Karpas-422 (cell line): ENCODE results near the gene RABGAP1L. TPM values are rescaled to one million over a fixed set of nuclear protein-coding genes. Genes with fewer than 3 reads are reported as not detected.
"Not testable (repeated sequence)": the region's sequence is repeated elsewhere in the genome, so short reads cannot be mapped to it uniquely, and the experiment has no call there.

Experiments used
- DNase-seq: peaks from one replicate; pipeline ENCODE4 v3.0.0-alpha.2; 2015
- H2AFZ ChIP-seq: fragments of 200-600 bp; sonication (generic); 2 replicates; pipeline ENCODE4 v1.6.1; 2014; ENCODE audit warnings: antibody characterized with exemption, low read length, mixed read lengths
- H3K27ac ChIP-seq: fragments of 200-600 bp; sonication (generic); 2 replicates; pipeline ENCODE4 v1.5.1; 2014; ENCODE audit warnings: mild to moderate bottlenecking, low read length, moderate library complexity
- H3K27me3 ChIP-seq: fragments of 200-600 bp; sonication (generic); 2 replicates; pipeline ENCODE4 v1.6.1; 2014; ENCODE audit warnings: low read length, mixed read lengths
- H3K36me3 ChIP-seq: fragments of 200-600 bp; sonication (generic); 2 replicates; pipeline ENCODE4 v1.6.1; 2014; ENCODE audit warnings: low read length, mixed read lengths; ENCODE audit not compliant: insufficient read depth
- H3K4me1 ChIP-seq: fragments of 200-600 bp; sonication (generic); 2 replicates; pipeline ENCODE4 v1.6.1; 2014; ENCODE audit warnings: mild to moderate bottlenecking, low read length, mixed read lengths
- H3K4me2 ChIP-seq: fragments of 200-600 bp; sonication (generic); 2 replicates; pipeline ENCODE4 v1.6.1; 2014; ENCODE audit warnings: low read length, low read depth, mild to moderate bottlenecking; ENCODE audit not compliant: poor library complexity, severe bottlenecking
- H3K4me3 ChIP-seq: fragments of 200-600 bp; sonication (generic); 2 replicates; pipeline ENCODE4 v1.5.1; 2014; ENCODE audit warnings: mild to moderate bottlenecking, antibody characterized with exemption, low read length, mixed read lengths
- H3K79me2 ChIP-seq: fragments of 200-600 bp; sonication (generic); 2 replicates; pipeline ENCODE4 v1.6.1; 2014; ENCODE audit warnings: mild to moderate bottlenecking, low read length, mixed read lengths
- H3K9ac ChIP-seq: fragments of 200-600 bp; sonication (generic); 2 replicates; pipeline ENCODE4 v1.6.0; 2014; ENCODE audit warnings: low read length
- H3K9me2 ChIP-seq: fragments of 200-600 bp; sonication (generic), shearing (Covaris generic); replicated peaks from 2 replicates; pipeline ENCODE4 v1.6.0; 2014; ENCODE audit warnings: mild to moderate bottlenecking, low read length, moderate library complexity; ENCODE audit not compliant: insufficient read depth
- H3K9me3 ChIP-seq: fragments of 300-700, 200-600 bp; sonication (generic); 2 replicates; pipeline ENCODE4 v1.6.1; 2014; ENCODE audit warnings: low read length, mixed read lengths
- H4K20me1 ChIP-seq: fragments of 200-600 bp; sonication (generic); 2 replicates; pipeline ENCODE4 v1.6.1; 2014; ENCODE audit warnings: mild to moderate bottlenecking, antibody characterized with exemption, low read length, low read depth; ENCODE audit not compliant: insufficient read depth
- total RNA-seq: library from RNA; depleted of rRNA; stranded (reverse); fragments of >200 nt; shearing (Covaris generic); gene quantifications from 2 replicates; pipeline ENCODE4 v1.2.3, GENCODE V29; 2014; ENCODE audit warnings: low replicate concordance

Gene RABGAP1L
- total RNA-seq, 1 experiment from 2014 or later: 28.9 TPM

GRCh38 chr1:174169342-174169741 is 10.0 kb downstream of the RABGAP1L start:
- Histone ChIP-seq H3K9me3 (no peaks in the 10 kb centered on the region), H3K27ac (no peak overlapping the region), H3K4me1 (peaks cover 22% of the 10 kb centered on the region), H3K9me2 (no peaks in the 10 kb centered on the region), H3K36me3 (no peaks in the 10 kb centered on the region), H3K79me2 (no peaks in the 10 kb centered on the region), H3K27me3 (no peaks in the 10 kb centered on the region), H3K4me3 (no peak overlapping the region), H2AFZ (no peak overlapping the region), H4K20me1 (peaks cover 12% of the 10 kb centered on the region; the same call in 1 of the 2 replicates), H3K4me2 (no peak overlapping the region), H3K9ac (no peak overlapping the region)
- no peak for DNase-seq

DNA sequence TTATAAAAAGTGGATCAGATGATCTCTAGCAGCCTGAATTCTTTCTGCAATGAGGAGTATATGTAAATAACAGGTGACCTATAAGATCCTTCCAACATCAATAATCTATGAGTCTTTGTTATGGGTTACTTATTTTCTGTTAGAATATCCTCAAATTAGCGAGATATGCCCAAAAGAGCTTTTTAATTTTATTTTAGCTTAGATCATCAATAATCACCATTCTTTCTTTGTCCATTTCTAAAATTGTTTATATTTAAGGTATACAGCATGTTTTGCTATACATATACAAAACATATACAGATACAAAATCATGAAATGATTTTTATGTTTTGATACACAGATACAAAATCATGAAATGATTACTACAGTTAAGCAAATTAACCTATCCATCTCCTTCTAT is 11.8 kb downstream of the RABGAP1L start:
- no peaks in the 10 kb centered on the region for H3K27me3 ChIP-seq

GRCh38 chr1:174174461-174175329 is 15.4 kb downstream of the RABGAP1L start:
- H3K9me3 ChIP-seq: no peaks in the 10 kb centered on the region
- no peak overlapping the region for H3K27ac ChIP-seq
- H3K4me1 ChIP-seq: no peaks in the 10 kb centered on the region
- H3K36me3 ChIP-seq: no peaks in the 10 kb centered on the region
- no peaks in the 10 kb centered on the region for H3K79me2 ChIP-seq
- DNase-seq: no peak
- H3K4me2 ChIP-seq: no peak overlapping the region
- no peaks in the 10 kb centered on the region for H3K27me3 ChIP-seq
- H4K20me1 ChIP-seq: peaks cover 5% of the 10 kb centered on the region; the same call in 1 of the 2 replicates
- H3K9me2 ChIP-seq: no peaks in the 10 kb centered on the region
- H2AFZ ChIP-seq: no peak overlapping the region
- no peak overlapping the region for H3K9ac ChIP-seq
- no peak overlapping the region for H3K4me3 ChIP-seq

More for the DNA sequence above, 11.8 kb downstream of the RABGAP1L start:
- Histone ChIP-seq H3K9ac (no peak overlapping the region), H3K4me1 (peaks cover 22% of the 10 kb centered on the region), H3K27ac (no peak overlapping the region), H4K20me1 (peaks cover 10% of the 10 kb centered on the region; the same call in 1 of the 2 replicates), H3K4me2 (no peak overlapping the region), H3K36me3 (no peaks in the 10 kb centered on the region), H3K79me2 (no peaks in the 10 kb centered on the region), H2AFZ (no peak overlapping the region), H3K9me3 (no peaks in the 10 kb centered on the region), H3K9me2 (no peaks in the 10 kb centered on the region), H3K4me3 (no peak overlapping the region)
- no peak for DNase-seq

- H3K4me3 ChIP-seq, H3K79me2 ChIP-seq, H3K9me2 ChIP-seq, H3K36me3 ChIP-seq, H3K27me3 ChIP-seq, H3K9me3 ChIP-seq, H2AFZ ChIP-seq, H3K9ac ChIP-seq, H3K4me1 ChIP-seq, H3K27ac ChIP-seq, DNase-seq, H3K4me2 ChIP-seq: not testable (repeated sequence)
- peaks cover 24% of the 10 kb centered on the region for H4K20me1 ChIP-seq
These were observed 19.1 kb downstream of the RABGAP1L start for GRCh38 chr1:174178459-174178858.

GRCh38 chr1:174189428-174190062 is 30.2 kb downstream of the RABGAP1L start:
- no peaks in the 10 kb centered on the region for H3K4me1 ChIP-seq
- DNase-seq: no peak
- no peak overlapping the region for H3K27ac ChIP-seq
- 0 out of 2 replicates have a peak, but pooled peaks cover 3% of the 10 kb centered on the region for H3K9me3 ChIP-seq
- no peak overlapping the region for H2AFZ ChIP-seq
- no peak overlapping the region for H3K4me3 ChIP-seq
- H3K79me2 ChIP-seq: no peaks in the 10 kb centered on the region
- peaks cover 21% of the 10 kb centered on the region; the same call in 1 of the 2 replicates for H4K20me1 ChIP-seq
- no peaks in the 10 kb centered on the region for H3K9me2 ChIP-seq
- H3K36me3 ChIP-seq: no peaks in the 10 kb centered on the region
- no peaks in the 10 kb centered on the region for H3K27me3 ChIP-seq
- no peak overlapping the region for H3K4me2 ChIP-seq
- no peak overlapping the region for H3K9ac ChIP-seq

GRCh38 chr1:174190691-174191199 is 31.4 kb downstream of the RABGAP1L start:
- peaks cover 21% of the 10 kb centered on the region; the same call in 1 of the 2 replicates for H4K20me1 ChIP-seq
- no peak overlapping the region for H3K9ac ChIP-seq
- H3K4me1 ChIP-seq: no peaks in the 10 kb centered on the region
- no peaks in the 10 kb centered on the region for H3K9me2 ChIP-seq
- H3K27ac ChIP-seq: no peak overlapping the region
- H3K4me3 ChIP-seq: no peak overlapping the region
- H3K27me3 ChIP-seq: no peaks in the 10 kb centered on the region
- no peaks in the 10 kb centered on the region for H3K79me2 ChIP-seq
- H3K4me2 ChIP-seq: no peak overlapping the region
- no peak overlapping the region for H2AFZ ChIP-seq
- DNase-seq: no peak
- H3K36me3 ChIP-seq: no peaks in the 10 kb centered on the region
- H3K9me3 ChIP-seq: 0 out of 2 replicates have a peak, but pooled peaks cover 3% of the 10 kb centered on the region

GRCh38 chr1:174191349-174191862 is 32.1 kb downstream of the RABGAP1L start:
- H3K9me2 ChIP-seq: no peaks in the 10 kb centered on the region
- no peaks in the 10 kb centered on the region for H3K27me3 ChIP-seq
- 0 out of 2 replicates have a peak, but pooled peaks cover 3% of the 10 kb centered on the region for H3K9me3 ChIP-seq
- no peak overlapping the region for H2AFZ ChIP-seq
- DNase-seq: no peak
- H3K4me1 ChIP-seq: no peaks in the 10 kb centered on the region
- no peak overlapping the region for H3K27ac ChIP-seq
- no peak overlapping the region for H3K4me2 ChIP-seq
- no peak overlapping the region for H3K9ac ChIP-seq
- H3K36me3 ChIP-seq: no peaks in the 10 kb centered on the region
- H3K79me2 ChIP-seq: no peaks in the 10 kb centered on the region
- no peak overlapping the region for H3K4me3 ChIP-seq
- H4K20me1 ChIP-seq: peaks cover 21% of the 10 kb centered on the region; the same call in 1 of the 2 replicates

GRCh38 chr1:174194461-174194860 is 35.1 kb downstream of the RABGAP1L start:
- Histone ChIP-seq H3K4me2 (no peak overlapping the region), H3K27me3 (no peaks in the 10 kb centered on the region), H3K36me3 (no peaks in the 10 kb centered on the region), H4K20me1 (peaks cover 32% of the 10 kb centered on the region; the same call in 1 of the 2 replicates), H3K9ac (no peak overlapping the region), H3K4me3 (no peak overlapping the region), H3K9me2 (no peaks in the 10 kb centered on the region), H3K27ac (no peak overlapping the region), H3K9me3 (no peaks in the 10 kb centered on the region), H3K79me2 (no peaks in the 10 kb centered on the region), H2AFZ (no peak overlapping the region), H3K4me1 (no peaks in the 10 kb centered on the region)
- no peak for DNase-seq
